B cell (primary cell): ENCODE results near the gene PLEKHM3.
"Not testable (repeated sequence)": the region's sequence is repeated elsewhere in the genome, so short reads cannot be mapped to it uniquely, and the experiment has no call there.

Source experiments
- CTCF ChIP-seq: fragments of 200-600 bp; IDR thresholded peaks from one replicate; pipeline ENCODE4 v1.8.0; 2022; ENCODE audit warnings: antibody characterized with exemption, mild to moderate bottlenecking
- EZH2 ChIP-seq: IDR thresholded peaks from 2 replicates; pipeline ENCODE4 v1.6.1; 2012; ENCODE audit warnings: borderline replicate concordance, low read depth, mild to moderate bottlenecking, moderate library complexity, low read length; ENCODE audit not compliant: insufficient read depth, poor library complexity, severe bottlenecking

DNA sequence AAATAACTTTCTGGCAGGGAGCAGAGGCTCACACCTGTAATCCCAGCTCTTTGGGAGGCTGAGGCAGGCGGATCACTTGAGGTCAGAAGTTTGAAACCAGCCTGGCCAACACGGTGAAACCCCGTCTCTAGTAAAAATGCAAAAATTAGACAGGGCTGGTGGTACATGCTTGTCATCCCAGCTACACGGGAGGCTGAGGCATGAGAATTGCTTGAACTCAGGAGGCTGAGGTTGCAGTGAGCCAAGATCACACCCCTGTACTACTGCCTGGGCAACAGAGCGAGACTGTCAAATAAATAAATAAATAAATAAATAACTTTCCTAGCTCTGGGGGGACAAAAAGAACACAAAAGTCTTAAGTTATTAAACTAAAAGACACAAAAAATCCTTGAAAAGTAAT, 118.8 kb downstream of the PLEKHM3 start:
- TF ChIP-seq EZH2, CTCF: not testable (repeated sequence)
